OCI-LY7 (cell line): ENCODE measurements around the gene PTPRT. TPM values are rescaled to one million over a fixed set of nuclear protein-coding genes. Genes with fewer than 3 reads are reported as not detected.

Experiments used
- BruUV-seq: library from RNA; stranded (reverse); fragments of 400-500 nt; replicated peaks from 2 replicates; lab custom pipeline; 2021; lab: Mats Ljungman, UMichigan
- CTCF ChIA-PET: fragments of 300-600 bp; sonication (Branson Sonifier 250); formaldehyde crosslinking; loops from one replicate; lab custom pipeline; 2022; ENCODE audit warnings: antibody characterized with exemption; ENCODE audit not compliant: unreplicated experiment; lab: Charles Lee
- POLR2A ChIA-PET: fragments of 300-600 bp; sonication (Branson Sonifier 250); formaldehyde crosslinking; loops from one replicate; lab custom pipeline; 2022; ENCODE audit warnings: antibody characterized with exemption; lab: Charles Lee
- DNase-seq: peaks from one replicate; pipeline ENCODE4 v3.0.0-alpha.2; 2015; ENCODE audit warnings: low spot score
- H2AFZ ChIP-seq: fragments of 200-600 bp; sonication (generic), shearing (Covaris generic); 2 replicates; pipeline ENCODE4 v1.6.1; 2014; ENCODE audit warnings: mild to moderate bottlenecking, antibody characterized with exemption, low read length, moderate library complexity
- H3K27ac ChIP-seq: fragments of 200-600 bp; sonication (generic); 2 replicates; pipeline ENCODE4 v1.5.1; 2014; ENCODE audit warnings: mixed run types, low read depth, mild to moderate bottlenecking, moderate library complexity, low read length, inconsistent platforms; ENCODE audit not compliant: poor library complexity, severe bottlenecking
- H3K36me3 ChIP-seq: fragments of 200-600 bp; sonication (generic); 2 replicates; pipeline ENCODE4 v1.6.1; 2014; ENCODE audit warnings: mild to moderate bottlenecking, antibody characterized with exemption, low read length, moderate library complexity, mixed read lengths; ENCODE audit not compliant: insufficient read depth
- H3K4me1 ChIP-seq: fragments of 200-600 bp; sonication (generic); 2 replicates; pipeline ENCODE4 v1.5.1; 2014; ENCODE audit warnings: mild to moderate bottlenecking, low read length; ENCODE audit not compliant: insufficient read depth, poor library complexity, severe bottlenecking
- H3K4me2 ChIP-seq: fragments of 200-600 bp; sonication (generic); 2 replicates; pipeline ENCODE4 v1.6.1; 2014; ENCODE audit warnings: mild to moderate bottlenecking, low read length
- H3K4me3 ChIP-seq: fragments of 200-600 bp; sonication (generic); 2 replicates; pipeline ENCODE4 v1.5.1; 2014; ENCODE audit warnings: mild to moderate bottlenecking, low read depth, low read length; ENCODE audit not compliant: poor library complexity, severe bottlenecking
- H3K79me2 ChIP-seq: fragments of 200-600 bp; sonication (generic); 2 replicates; pipeline ENCODE4 v1.6.1; 2016; ENCODE audit warnings: low read depth, mild to moderate bottlenecking, low read length, moderate library complexity, mixed read lengths; ENCODE audit not compliant: insufficient read depth
- H3K9me2 ChIP-seq: fragments of 200-600 bp; sonication (generic); 2 replicates; pipeline ENCODE4 v1.6.1; 2016; ENCODE audit warnings: mild to moderate bottlenecking, low read length, mixed read lengths; ENCODE audit not compliant: insufficient read depth
- H3K9me3 ChIP-seq: fragments of 200-600 bp; sonication (generic); 2 replicates; pipeline ENCODE4 v1.6.1; 2014; ENCODE audit warnings: mild to moderate bottlenecking, mixed run types, low read length, mixed read lengths
- H4K20me1 ChIP-seq: fragments of 200-600 bp; sonication (generic); 2 replicates; pipeline ENCODE4 v1.6.1; 2014; ENCODE audit warnings: mild to moderate bottlenecking, antibody characterized with exemption, low read length, moderate library complexity, mixed read lengths; ENCODE audit not compliant: insufficient read depth
- EZH2phosphoT487 ChIP-seq: fragments of 200-600 bp; sonication (generic); IDR thresholded peaks from 2 replicates; pipeline ENCODE4 v1.6.1; 2018; ENCODE audit warnings: low read depth, borderline replicate concordance, mild to moderate bottlenecking, mixed run types, antibody characterized with exemption, low read length, moderate library complexity, mixed read lengths
- intact Hi-C: fragments of 100-400 bp; cut with micrococcal nuclease; formaldehyde crosslinking; loops from one replicate; pipeline ENCODE4 v1.10.0; 2022; ENCODE audit not compliant: unreplicated experiment
- total RNA-seq, 2 experiments: library from RNA; depleted of rRNA in 1 of 2; stranded (reverse); fragments of >200 nt in 1 of 2; shearing (Covaris generic) in 1 of 2; gene quantifications; 2 replicates each; pipeline ENCODE4 v1.2.3, GENCODE V29; 2014 to 2022
- TF ChIP-seq, protein P1 (sequence below): fragments of 200-600 bp; sonication (generic); conservative IDR thresholded peaks from 2 replicates; pipeline ENCODE4 v1.5.1; 2014; ENCODE audit warnings: mild to moderate bottlenecking, antibody characterized with exemption, low read length, moderate library complexity, mixed read lengths

Gene PTPRT
- total RNA-seq, 2 experiments from 2014 or later: not detected

DNA sequence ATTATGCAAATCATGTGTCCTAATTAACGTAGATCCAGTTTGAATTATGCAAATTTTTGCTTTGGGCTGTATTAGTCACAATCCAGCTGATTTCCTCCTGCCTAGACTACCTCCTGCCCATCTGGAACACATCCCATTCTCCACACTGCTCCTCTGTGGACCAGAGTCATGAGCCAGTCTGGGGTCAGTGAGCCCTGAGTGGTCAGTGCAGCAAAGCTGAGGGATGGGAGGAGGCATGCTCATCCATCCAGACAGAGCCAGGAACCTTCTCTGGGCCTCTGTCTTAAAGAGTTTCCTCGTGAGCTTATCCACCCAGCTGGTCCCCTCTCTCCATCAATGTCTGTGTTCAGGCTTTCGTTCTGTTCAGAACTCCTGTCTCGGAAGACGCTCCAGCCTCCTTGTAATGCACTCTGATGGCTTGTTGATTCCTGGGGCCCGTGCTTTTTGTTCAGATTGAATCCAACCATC lies 747.8 kb downstream of the PTPRT start:
- H3K9me2 ChIP-seq: no peaks in the 10 kb centered on the region
- BruUV-seq: no TSS peak
- no peaks in the 10 kb centered on the region for H3K36me3 ChIP-seq
- no peak for DNase-seq
- no peak overlapping the region for H3K4me2 ChIP-seq
- ChIA-PET POLR2A (no interaction called here), CTCF (no interaction called here)
- intact Hi-C loops: no loop called here
- no peak overlapping the region for H2AFZ ChIP-seq
- no peak overlapping the region for H3K27ac ChIP-seq
- no peak overlapping the region for H3K4me3 ChIP-seq
- H4K20me1 ChIP-seq: no peaks in the 10 kb centered on the region
- no peaks in the 10 kb centered on the region for H3K9me3 ChIP-seq
- H3K4me1 ChIP-seq: no peaks in the 10 kb centered on the region
- TF ChIP-seq, protein P1, sequence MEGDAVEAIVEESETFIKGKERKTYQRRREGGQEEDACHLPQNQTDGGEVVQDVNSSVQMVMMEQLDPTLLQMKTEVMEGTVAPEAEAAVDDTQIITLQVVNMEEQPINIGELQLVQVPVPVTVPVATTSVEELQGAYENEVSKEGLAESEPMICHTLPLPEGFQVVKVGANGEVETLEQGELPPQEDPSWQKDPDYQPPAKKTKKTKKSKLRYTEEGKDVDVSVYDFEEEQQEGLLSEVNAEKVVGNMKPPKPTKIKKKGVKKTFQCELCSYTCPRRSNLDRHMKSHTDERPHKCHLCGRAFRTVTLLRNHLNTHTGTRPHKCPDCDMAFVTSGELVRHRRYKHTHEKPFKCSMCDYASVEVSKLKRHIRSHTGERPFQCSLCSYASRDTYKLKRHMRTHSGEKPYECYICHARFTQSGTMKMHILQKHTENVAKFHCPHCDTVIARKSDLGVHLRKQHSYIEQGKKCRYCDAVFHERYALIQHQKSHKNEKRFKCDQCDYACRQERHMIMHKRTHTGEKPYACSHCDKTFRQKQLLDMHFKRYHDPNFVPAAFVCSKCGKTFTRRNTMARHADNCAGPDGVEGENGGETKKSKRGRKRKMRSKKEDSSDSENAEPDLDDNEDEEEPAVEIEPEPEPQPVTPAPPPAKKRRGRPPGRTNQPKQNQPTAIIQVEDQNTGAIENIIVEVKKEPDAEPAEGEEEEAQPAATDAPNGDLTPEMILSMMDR: no peak
- no peak for TF ChIP-seq EZH2phosphoT487
- H3K79me2 ChIP-seq: no peaks in the 10 kb centered on the region

DNA sequence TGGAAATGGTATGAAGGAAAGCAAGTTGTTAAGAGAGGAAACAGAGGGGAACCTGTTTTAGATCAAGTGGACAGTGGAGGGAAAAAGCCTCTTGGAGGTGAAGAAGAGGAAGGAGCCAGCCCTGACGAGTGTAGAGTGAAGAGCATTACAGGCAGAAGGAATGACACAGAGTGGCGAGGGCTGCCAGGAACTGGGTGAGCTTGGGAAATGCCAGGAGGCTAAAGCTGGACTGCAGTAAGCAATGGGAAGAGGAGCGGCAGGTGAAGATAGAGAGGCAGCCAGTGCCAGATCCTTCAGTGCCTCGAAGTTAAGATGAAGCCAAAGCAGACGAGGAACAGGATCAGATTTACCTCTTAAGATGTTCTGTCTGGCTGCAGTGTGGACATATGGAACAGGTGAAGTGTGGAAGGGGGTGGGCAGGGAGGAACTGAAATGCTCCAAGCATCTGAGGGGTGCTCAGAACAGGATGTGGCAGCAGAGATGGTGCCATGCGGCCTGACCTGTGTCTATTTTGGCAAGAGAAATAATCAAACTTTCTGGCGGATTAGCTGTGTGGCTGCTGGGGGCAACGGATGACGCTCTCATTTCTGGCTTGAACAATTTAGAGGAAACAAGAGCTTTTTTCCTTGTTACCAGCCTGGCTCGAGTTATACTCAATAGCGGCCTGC lies 748.4 kb downstream of the PTPRT start:
- Histone ChIP-seq H4K20me1 (no peaks in the 10 kb centered on the region), H2AFZ (no peak overlapping the region), H3K4me1 (no peaks in the 10 kb centered on the region), H3K79me2 (no peaks in the 10 kb centered on the region), H3K4me2 (no peak overlapping the region), H3K9me2 (no peaks in the 10 kb centered on the region), H3K4me3 (no peak overlapping the region), H3K36me3 (no peaks in the 10 kb centered on the region), H3K27ac (no peak overlapping the region), H3K9me3 (no peaks in the 10 kb centered on the region)
- DNase-seq: no peak
- ChIA-PET CTCF (no interaction called here), POLR2A (no interaction called here)
- intact Hi-C loops: no loop called here
- BruUV-seq: no TSS peak
- TF ChIP-seq, protein P1: no peak
- TF ChIP-seq EZH2phosphoT487: no peak

DNA sequence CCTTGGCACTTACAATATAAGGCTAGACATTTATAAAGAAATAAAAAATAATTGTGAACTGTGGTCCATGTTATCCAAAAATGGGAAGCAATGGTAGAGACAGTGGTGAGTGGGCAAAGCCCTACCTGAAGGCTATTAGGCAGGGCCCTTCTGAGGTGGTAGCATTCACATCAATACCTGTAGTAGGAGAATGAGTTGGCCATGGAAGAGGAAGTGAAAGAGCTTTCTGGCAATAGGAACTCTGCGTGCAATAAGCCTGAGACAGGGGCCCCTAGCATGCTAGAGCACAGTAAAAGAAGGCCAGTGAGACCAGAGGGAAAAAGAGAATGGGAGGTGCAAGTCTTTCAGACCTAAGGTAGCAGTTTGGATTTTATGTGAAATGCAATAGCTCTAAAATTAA lies 754.5 kb downstream of the PTPRT start:
- Histone ChIP-seq H3K79me2 (no peaks in the 10 kb centered on the region), H4K20me1 (no peaks in the 10 kb centered on the region), H3K9me2 (no peaks in the 10 kb centered on the region), H3K4me1 (no peaks in the 10 kb centered on the region), H3K27ac (no peak overlapping the region), H3K4me3 (no peak overlapping the region), H3K4me2 (no peak overlapping the region), H2AFZ (no peak overlapping the region), H3K9me3 (no peaks in the 10 kb centered on the region), H3K36me3 (no peaks in the 10 kb centered on the region)
- CTCF ChIA-PET: no interaction called here
- DNase-seq: peak; percentile 3
- TF ChIP-seq, protein P1: no peak
- no peak for TF ChIP-seq EZH2phosphoT487
- no TSS peak for BruUV-seq
- intact Hi-C loops: no loop called here
- POLR2A ChIA-PET: interaction anchor here (0.6 kb wide), 1 partner anchor 45 kb away, joined by 3 read pairs; no protein-coding TSS in a partner anchor
